ENCODE results near the gene CA5A.

GRCh38 chr16:87853411-87854052 is 82.8 kb downstream of the CA5A start:
- TF ChIP-seq TBP (CRISPR knock-in tag; IDR thresholded peaks at IDR 0.05) (no peak), SIN3A (IDR thresholded peaks at IDR 0.05; ENCODE audit: borderline replicate concordance, low read depth, low read length) (peak; percentile 87; the same call in 1 of the 2 replicates), CTCF (CRISPR knock-in tag; IDR thresholded peaks at IDR 0.05) (peak; percentile 39), GRHL1 (CRISPR knock-in tag; conservative IDR thresholded peaks at IDR 0.05) (no peak), REST (IDR thresholded peaks at IDR 0.05; ENCODE audit: borderline replicate concordance in 1 of 2, low read depth in 1 of 2, low read length in 2 of 2) (no peak)
